Measurements from ENCODE around the gene C19orf81.

DNA sequence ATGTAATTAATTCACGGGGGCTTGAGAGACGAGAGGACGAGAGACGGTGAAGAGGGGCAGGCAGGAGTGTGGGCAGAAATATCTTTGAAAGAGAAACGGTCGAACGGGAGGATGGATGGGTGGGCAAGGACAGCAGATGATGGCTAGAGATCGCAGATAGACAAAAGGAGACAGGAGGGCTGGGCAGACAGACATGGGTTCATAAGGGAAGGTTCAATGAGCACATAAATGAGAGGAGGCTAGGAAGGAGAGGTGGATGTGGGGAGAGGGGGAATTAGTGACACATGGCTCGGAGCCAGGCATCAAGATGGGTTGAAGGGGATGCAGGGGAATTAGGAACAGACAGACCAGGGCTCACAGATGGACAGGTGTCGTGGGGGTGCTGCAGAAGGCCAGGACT is 10.6 kb upstream of the C19orf81 start:
- TF ChIP-seq, protein P1, sequence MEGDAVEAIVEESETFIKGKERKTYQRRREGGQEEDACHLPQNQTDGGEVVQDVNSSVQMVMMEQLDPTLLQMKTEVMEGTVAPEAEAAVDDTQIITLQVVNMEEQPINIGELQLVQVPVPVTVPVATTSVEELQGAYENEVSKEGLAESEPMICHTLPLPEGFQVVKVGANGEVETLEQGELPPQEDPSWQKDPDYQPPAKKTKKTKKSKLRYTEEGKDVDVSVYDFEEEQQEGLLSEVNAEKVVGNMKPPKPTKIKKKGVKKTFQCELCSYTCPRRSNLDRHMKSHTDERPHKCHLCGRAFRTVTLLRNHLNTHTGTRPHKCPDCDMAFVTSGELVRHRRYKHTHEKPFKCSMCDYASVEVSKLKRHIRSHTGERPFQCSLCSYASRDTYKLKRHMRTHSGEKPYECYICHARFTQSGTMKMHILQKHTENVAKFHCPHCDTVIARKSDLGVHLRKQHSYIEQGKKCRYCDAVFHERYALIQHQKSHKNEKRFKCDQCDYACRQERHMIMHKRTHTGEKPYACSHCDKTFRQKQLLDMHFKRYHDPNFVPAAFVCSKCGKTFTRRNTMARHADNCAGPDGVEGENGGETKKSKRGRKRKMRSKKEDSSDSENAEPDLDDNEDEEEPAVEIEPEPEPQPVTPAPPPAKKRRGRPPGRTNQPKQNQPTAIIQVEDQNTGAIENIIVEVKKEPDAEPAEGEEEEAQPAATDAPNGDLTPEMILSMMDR (IDR thresholded peaks at IDR 0.05), result no peak
- no peak for TF ChIP-seq POLR2A (IDR thresholded peaks at IDR 0.05)
